DMS79 treated with DMSO at 0.1 percent for 48 hours (cell line): ENCODE results near the gene MYO3B.
"Not testable (repeated sequence)": the region's sequence is repeated elsewhere in the genome, so short reads cannot be mapped to it uniquely, and the experiment has no call there.

Experiments
- DNase-seq: peaks from one replicate; lab custom pipeline; 2025; lab: John Stamatoyannopoulos, UW

Gene MYO3B

GRCh38 chr2:170428868-170429267, 250.9 kb downstream of the MYO3B start:
- DNase-seq, result no peak

GRCh38 chr2:170432823-170433222, 254.9 kb downstream of the MYO3B start:
- no peak for DNase-seq

DNA sequence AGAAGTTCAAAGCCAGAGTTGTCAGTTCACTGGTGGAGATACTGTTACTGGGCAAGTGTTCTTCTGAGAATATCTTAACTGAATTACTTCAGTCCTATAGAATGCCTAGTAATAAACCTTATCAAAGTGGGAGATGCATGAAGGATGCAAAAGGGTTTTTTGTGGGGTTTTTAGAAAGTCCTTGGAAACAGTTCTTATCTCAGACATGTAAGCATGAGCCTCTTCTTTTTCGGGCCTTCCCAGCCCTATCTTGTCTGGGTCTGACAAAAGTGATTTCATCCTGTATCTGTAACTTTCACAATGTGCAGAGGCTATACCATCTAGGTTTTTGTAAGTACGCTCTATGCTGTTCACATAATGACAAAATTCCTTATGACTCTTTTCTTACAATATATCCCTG, 255.5 kb downstream of the MYO3B start:
- DNase-seq, result no peak

- DNase-seq, result not testable (repeated sequence)
Measured at GRCh38 chr2:170434396-170434795, 256.4 kb downstream of the MYO3B start.

GRCh38 chr2:170434900-170435621, 257.1 kb downstream of the MYO3B start:
- DNase-seq, result no peak

- no peak for DNase-seq
Measured at GRCh38 chr2:170436077-170436943, 258.4 kb downstream of the MYO3B start.

DNA sequence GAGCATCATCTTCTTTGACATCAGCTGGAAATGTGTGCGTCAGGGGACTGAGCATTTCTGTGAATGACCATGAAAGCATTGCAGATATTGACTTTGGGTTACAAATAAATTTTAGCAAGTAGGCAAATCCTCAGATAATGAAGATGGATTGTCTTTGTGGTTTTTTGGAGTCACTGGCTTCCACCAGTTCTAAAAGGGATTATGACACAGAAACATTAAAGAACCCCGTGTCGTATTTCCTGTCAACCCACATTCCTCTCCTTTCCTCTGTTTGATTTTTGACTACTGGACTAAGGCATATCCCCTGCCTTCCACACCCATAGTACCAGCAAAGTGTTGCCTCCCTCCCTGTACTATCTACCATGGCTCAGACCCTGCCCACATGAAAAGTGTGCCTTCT, 268.1 kb downstream of the MYO3B start:
- DNase-seq, result no peak

DNA sequence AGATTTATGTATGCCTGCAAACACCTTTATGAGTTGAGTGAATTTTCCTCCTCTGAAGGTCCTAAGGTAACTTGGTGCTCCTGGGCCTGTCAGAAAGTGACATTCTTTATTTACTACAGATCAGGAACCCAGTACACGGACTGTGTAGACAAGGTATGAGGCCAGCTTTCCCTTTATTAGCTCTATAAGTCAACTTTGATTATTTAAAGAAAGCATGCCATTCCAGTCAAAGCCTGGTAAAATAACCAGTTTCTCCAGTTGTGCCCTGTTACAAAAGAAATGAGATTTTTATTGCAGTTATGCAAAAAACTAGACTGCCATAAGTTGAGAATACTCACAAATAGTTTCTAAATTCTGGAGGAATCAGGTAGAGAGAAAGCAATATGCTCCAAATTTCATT, 271.1 kb downstream of the MYO3B start:
- DNase-seq, result no peak

DNA sequence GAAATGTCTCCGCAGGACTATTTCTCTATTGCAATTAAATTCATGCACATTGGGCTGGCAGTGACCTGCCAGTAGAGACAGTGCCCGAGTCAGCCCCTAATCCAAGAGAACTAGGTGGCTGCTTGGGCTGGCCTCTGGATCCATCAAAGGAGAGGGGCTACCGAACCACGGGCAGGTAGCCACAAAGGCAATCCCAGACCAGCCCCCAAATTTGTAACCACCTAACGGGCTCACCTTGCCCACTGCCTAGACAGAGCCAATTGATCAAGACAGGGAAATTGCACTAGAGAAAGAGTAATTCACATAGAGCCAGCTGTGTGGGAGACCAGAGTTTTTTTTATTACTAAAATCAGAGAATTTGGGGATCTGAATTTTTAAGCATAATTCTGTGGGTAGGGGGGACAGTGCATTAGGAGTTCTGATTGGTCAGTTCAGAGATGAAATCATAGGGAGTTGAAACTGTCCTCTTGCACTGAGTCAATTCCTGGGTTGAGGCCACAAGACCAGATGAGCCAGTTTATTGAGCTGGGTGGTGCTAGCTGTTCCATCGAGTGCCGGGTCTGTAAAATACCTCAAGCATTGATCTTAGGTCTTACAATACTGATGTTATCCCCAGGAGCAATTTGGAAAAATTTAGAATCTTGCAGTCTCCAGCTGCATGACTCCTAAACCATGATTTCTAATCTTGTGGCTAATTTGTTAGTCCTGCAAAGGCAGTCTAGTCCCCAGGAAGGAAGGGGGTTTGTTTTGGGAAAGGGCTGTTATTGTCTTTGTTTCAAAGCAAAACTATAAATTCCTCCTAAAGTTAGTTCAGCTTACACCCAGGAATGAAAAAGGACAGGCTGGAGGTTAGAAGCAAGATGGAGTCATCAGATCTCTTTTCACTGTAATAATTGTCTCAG, 276.8 kb downstream of the MYO3B start:
- no peak for DNase-seq

DNA sequence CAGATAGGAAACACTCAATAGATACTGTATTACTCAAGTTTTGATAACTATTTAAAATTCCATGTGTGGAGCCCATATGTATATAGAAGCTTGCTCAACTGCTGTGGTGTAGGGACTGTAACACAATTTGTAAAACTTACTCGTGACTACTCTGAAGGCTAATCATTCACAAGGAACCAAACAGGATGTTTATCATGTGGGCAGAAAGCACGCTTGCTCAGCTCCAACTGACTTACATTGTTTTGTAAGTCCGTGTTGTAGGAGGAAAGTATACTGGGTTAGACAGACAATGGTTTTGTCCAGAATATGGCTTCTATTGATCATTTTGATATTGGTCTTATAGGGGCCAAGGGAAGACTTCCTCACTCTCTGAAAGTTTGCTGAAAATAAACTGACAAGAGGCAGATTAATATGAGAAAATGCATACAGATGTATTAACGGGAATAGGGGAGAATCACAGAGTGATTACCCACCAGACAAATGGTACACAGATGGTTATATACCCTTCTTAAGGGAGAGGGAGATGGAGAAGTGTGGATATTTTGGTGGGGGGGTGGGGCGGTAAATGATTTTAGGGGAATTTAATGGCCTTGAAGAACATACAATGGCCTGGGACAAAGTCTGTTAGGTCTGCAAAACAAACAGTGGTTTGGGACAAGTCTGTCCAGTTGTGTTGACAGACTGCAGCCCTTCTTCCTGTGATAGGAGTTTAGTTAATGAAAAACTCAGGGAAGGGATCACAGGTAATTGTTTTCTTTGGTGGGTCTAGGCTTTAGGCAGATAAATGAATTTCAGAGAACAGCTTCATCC, 277.9 kb downstream of the MYO3B start:
- no peak for DNase-seq

- DNase-seq, result no peak
Measured at GRCh38 chr2:170456914-170457313, 279.0 kb downstream of the MYO3B start.

DNA sequence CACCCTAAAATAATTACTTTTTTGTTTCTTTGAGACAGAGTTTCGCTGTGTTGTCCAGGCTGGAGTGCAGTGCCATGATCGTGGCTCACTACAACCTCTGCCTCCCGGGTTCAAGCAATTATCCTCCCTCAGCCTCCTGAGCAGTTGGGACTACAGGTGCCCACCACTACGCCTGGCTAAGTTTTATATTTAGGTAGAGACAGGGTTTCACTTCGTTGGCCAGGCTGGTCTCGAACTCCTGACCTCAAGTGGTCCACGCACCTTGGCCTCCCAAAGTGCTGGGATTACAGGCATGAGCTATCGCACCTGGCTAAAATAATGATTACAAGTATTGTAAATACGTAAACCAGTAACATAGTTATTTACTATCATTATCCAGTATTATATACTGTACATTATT, 279.8 kb downstream of the MYO3B start:
- no peak for DNase-seq

- no peak for DNase-seq
Measured at GRCh38 chr2:170461889-170462288, 283.9 kb downstream of the MYO3B start.

DNA sequence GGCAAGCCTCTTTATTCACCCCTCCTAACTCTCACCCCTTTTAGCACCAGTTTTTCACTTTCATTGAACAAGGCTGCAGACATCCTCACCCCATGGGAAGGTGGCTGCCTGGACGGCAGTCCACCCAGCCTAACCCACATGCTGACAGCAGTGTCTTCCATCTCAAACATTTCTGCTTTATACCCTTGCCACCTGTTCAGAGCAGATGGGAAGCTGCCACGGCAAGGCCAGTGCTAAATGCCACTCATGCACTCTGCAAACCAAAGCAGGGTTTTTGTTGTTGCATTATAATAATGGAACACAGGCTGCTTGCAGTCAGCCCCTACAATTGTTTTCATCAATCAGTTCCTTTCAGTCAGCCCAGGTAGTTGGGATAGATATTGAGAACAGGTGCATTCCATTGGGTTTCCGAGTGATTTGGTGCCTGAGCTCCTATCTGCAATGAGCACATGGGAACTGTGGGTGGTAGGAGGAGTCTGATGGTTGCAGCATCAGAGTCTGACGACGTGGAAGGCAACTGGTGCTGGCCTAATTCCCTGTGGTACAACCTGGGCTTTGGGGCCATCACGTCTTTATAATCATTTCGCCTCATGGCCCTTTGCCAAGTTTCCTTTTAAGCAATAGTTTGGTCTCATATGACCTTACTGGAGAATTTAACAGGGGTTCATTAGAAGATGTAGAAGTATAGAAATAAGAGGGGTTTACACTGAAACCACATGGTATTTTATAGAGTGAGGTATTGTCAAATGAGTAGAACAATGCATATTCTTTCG, 284.7 kb downstream of the MYO3B start:
- no peak for DNase-seq

DNA sequence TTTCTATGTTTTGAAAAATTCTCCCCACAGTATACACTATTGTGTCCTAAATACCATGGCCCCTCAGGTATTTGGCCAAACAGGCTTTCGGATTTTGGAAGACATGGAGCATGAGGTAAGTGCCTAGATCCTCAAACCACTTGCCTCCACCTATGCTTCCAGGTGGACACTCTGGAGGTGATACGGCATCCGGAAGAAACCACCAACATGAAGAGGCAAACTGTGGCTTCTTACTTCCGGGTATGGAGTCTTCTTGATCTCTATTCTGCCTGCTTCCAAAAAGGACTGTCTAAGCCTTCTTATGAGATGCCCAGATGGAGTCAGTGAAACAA, 285.2 kb downstream of the MYO3B start:
- no peak for DNase-seq

DNA sequence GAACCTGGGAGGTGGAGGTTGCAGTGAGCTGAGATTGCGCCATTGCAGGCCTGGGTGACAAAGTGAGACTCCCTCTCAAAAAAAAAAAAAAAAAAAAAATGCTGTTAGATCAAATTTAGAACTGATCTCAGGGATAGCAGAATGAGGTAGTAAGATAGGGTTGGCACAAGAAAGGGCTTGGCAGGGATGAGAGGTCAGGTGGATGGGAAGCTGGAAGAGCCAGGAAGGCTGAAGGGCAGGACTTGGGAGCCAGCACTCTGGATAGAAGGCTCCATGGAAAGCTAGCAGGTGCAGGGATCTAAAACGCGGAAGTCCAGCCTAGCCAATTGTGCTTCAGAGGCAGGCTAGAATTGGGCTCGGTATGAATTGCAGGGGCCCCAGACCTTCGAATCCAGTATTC, 286.3 kb downstream of the MYO3B start:
- DNase-seq, result no peak

- no peak for DNase-seq
Measured at GRCh38 chr2:170465241-170465640, 287.3 kb downstream of the MYO3B start.

GRCh38 chr2:170466632-170467031, 288.7 kb downstream of the MYO3B start:
- DNase-seq, result no peak

DNA sequence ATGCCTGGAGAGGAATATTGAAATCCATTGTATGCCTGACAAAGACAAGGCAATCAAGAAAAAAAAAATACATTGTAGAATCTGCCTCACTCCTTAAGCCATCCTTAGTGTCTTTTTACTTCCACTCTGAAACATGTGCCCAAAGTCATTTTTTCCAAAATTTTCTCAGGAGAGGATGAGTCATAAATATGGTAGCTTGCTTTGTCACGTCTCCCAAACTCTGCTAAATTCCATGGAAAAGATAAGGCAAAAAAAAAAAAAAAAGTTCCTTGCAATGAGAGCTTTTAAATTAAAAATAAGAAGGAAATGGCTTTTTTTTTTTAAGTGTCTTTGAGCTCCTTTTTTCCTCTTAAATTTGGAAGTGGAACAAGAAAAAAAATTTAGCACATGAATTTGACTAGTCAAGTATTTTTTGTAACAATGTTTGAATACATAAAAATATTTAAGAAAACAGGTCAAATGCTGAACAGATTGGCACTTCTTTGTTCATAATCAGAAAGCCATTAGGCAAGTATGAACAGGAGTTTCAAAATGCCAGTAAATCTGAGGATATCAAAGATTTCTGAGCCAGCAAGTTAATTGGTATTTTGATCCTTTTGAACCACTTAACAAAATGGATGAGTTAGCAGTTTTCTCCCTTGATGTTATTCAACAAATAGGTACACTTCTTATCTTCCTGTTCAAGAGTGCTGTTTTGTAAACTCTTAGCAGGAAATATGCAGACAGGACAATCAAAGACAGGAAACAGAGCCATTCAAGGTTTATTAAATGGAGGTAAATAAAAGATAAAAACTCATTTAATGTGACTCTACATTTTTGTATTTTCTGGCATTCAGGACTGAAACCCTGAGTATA, 289.8 kb downstream of the MYO3B start:
- peak; percentile 78 for DNase-seq

DNA sequence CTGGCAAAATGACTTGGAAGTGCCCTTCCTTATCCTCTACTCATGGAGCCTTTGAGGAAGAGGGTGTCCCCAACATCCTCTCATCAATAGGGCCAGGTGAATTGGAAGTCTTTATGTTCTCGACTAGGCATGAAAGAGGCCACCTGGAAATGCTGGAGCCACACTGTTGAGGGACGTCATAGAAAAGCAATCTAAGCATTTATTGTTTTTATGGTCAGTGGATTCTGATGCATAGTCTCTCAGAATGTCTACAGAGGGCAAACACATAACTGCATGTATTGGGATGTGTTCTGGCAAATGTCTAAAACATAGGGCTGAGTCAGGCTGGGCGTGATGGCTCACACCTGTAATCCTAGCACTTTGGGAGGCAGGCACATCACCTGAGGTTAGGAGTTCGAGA, 290.6 kb downstream of the MYO3B start:
- peak; percentile 62 for DNase-seq
